Retinal pigment epithelial cell (primary cell): Measurements from ENCODE around the gene DIP2C.

Experiments used
- DNase-seq: peaks from one replicate; pipeline ENCODE4 v3.0.0-alpha.2; 2010; ENCODE audit warnings: low read depth
- H3K4me3 ChIP-seq: 2 replicates; pipeline ENCODE4 v1.5.1; 2011; ENCODE audit warnings: mild to moderate bottlenecking, low read length, control low read depth, moderate library complexity
- TF ChIP-seq, protein P1 (sequence below): conservative IDR thresholded peaks from 2 replicates; pipeline ENCODE4 v1.5.1; 2011; ENCODE audit warnings: low read depth, low read length, control low read depth, inconsistent platforms

The DIP2C gene

DNA sequence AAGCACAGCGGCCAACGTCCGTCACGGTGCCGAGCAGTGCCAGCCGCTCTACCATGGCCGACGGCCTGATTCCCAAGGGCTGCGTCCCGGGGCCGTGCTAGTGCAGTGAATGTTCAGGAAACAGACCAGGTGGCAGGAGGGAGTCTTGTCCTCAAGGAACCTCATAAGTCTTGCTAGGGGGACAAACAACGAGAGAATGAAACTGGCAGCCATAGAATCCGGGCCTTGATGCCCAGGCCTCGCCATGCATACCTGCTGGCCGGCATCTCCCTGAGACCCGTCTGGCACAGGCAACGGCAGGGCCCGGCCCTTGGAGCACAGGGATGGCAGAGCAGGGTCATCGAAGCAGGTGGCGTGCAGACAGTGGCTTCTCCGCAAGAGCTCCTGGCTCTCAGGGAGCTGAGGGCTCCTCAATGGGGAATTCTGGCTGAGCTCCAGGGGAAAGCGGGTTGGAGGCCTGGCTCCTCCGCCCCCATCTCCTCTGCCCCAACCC, 58.8 kb downstream of the DIP2C start:
- TF ChIP-seq, protein P1, sequence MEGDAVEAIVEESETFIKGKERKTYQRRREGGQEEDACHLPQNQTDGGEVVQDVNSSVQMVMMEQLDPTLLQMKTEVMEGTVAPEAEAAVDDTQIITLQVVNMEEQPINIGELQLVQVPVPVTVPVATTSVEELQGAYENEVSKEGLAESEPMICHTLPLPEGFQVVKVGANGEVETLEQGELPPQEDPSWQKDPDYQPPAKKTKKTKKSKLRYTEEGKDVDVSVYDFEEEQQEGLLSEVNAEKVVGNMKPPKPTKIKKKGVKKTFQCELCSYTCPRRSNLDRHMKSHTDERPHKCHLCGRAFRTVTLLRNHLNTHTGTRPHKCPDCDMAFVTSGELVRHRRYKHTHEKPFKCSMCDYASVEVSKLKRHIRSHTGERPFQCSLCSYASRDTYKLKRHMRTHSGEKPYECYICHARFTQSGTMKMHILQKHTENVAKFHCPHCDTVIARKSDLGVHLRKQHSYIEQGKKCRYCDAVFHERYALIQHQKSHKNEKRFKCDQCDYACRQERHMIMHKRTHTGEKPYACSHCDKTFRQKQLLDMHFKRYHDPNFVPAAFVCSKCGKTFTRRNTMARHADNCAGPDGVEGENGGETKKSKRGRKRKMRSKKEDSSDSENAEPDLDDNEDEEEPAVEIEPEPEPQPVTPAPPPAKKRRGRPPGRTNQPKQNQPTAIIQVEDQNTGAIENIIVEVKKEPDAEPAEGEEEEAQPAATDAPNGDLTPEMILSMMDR: no peak
- H3K4me3 ChIP-seq: no peak overlapping the region
- no peak for DNase-seq

GRCh38 chr10:629186-629998, 60.1 kb downstream of the DIP2C start:
- no peak for DNase-seq
- H3K4me3 ChIP-seq: no peak overlapping the region
- TF ChIP-seq, protein P1: no peak

GRCh38 chr10:628386-629045, 61.0 kb downstream of the DIP2C start:
- H3K4me3 ChIP-seq: no peak overlapping the region
- DNase-seq: no peak
- TF ChIP-seq, protein P1: no peak

DNA sequence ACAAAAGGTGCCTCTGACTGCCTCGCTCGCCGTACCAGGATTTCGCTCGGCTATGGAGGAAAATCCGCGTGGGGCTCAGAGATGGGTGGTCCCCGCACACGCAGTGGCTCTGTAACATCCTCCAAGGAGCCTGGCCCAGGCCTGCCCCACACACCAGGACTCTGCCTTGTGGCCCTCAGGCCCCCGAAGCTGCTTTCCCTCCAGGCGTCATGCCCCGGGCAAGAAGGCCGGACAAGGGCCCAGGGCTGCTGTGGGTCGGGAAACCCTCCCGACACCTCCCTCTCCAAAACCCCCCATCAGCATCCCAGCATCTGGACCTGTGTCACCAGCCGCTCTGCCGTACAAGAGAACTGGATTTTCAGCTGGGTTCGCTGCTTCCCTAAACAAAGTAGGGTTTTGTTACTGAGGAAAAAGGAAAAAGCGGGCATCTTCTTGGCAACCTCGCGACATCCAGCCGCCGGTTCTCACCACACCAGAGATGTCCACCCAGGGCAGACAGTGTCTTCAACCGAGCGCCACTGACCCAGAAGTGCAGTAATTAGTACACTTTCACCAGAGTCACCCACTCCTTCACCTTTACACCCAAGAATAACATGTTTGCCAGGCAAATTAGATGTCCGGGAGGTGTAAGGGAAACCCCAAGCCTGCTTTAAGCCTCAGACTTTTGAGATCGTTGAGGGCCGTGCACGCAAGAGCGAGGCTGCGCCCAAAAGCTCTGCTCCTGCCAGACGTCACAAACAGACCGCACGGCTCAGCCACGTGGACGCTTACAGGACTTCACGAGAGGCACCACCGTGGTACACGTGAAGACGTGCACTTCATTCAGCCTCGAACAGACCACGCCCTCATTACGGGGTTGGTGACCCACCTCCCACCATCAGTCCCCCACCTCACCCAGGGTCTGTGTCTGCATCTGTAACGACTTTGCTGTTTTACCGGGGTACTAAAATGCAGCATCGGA, 62.2 kb downstream of the DIP2C start:
- TF ChIP-seq, protein P1: no peak
- no peak overlapping the region for H3K4me3 ChIP-seq
- DNase-seq: no peak

DNA sequence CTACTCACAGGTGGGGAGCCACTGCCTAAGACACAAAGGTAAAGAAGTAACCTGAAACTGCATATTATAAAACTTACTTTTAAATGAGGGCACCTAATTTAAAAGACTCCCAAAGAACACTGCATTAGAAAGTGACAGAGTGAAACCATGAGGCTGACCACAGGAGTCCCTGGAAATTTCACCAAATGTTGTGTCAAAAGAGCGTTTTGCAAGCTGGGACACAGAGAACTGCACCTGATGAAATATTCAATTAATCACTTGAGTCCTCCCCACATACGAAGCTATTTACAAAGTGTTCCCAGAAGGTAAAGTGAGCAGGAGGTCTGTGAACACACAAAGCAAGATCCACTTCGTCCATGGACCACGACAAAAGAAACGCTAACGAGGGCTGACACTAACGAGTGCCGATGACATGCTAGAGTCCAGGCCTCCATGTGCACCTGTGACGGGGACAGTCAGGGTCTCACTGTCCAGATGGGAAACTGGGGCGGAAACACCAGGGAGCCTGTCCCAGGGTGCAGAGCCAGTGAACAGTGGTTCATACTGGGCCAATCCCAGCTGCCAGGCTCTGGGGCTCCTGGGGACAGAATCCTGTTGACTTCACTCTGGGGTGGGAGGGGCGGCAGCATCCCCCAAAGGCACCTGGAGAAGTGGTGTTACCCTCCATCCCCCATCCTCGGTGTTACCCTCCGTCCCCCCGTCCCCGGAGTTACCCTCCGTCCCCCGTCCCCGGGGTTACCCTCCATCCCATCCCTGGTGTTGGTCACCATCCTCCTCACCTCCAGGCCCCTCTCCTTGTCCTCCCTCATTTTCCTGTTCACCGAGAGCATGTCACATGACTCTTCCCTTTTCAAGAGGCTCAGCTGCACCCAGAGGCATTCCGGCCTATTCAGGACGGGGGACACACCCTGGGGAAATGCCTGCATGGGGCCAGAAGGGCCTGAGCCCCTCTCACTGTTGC, 63.4 kb downstream of the DIP2C start:
- DNase-seq: no peak
- no peak overlapping the region for H3K4me3 ChIP-seq
- TF ChIP-seq, protein P1: no peak

GRCh38 chr10:625333-625696, 64.2 kb downstream of the DIP2C start:
- no peak overlapping the region for H3K4me3 ChIP-seq
- TF ChIP-seq, protein P1: no peak
- no peak for DNase-seq
